Fibroblast of upper back skin (primary cell): ENCODE measurements around the gene ZFP14.
"Not testable (repeated sequence)": the region's sequence is repeated elsewhere in the genome, so short reads cannot be mapped to it uniquely, and the experiment has no call there.

Experiments
- DNase-seq: peaks from one replicate; pipeline ENCODE4 v3.0.0-alpha.2; 2013

Gene ZFP14

DNA sequence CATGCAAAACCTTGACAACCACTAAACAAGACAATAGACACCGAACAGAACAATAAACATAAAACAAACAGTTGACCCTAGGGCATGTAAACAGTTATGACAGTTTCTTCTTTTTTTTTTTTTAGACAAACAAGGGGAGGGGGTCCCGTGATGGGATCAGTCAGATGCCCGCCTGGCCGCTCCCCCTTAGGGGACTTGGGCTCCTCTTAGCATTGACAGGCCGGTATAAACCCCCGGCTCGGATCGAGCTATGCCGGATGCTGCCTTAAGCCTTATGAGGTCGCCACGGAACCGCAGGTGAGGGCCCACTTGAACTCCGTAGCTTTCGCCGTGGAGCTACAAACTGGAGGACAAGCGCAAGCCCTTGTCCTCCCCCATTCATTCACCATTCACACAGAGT, 49.5 kb downstream of the ZFP14 start:
- DNase-seq, result not testable (repeated sequence)

DNA sequence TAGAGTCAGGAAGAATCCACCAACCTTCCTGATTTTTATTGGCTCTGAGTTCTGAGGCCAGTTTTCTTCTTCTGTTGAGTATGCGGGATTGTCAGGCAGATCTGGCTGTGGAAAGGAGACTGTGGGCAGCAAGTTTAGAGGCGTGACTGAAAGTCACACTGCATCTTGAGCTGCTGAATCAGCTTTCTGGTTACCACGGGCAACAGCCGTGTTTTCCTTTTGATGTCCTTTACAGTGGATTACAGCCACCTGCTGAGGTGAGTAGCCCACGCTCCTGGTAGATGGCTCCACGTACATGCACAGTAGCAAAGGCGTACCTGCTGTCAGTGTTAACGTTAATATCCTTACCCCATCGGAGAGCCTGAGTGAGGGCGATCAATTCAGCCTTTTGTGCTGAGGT, 52.4 kb downstream of the ZFP14 start:
- not testable (repeated sequence) for DNase-seq

GRCh38 chr19:36315164-36315563, 63.8 kb downstream of the ZFP14 start:
- DNase-seq, result not testable (repeated sequence)

- not testable (repeated sequence) for DNase-seq
These were observed 64.9 kb downstream of the ZFP14 start for GRCh38 chr19:36314053-36314452.

GRCh38 chr19:36311098-36311760, 67.8 kb downstream of the ZFP14 start:
- DNase-seq, result not testable (repeated sequence)

- not testable (repeated sequence) for DNase-seq
These were observed 68.5 kb downstream of the ZFP14 start for GRCh38 chr19:36310416-36310990.

DNA sequence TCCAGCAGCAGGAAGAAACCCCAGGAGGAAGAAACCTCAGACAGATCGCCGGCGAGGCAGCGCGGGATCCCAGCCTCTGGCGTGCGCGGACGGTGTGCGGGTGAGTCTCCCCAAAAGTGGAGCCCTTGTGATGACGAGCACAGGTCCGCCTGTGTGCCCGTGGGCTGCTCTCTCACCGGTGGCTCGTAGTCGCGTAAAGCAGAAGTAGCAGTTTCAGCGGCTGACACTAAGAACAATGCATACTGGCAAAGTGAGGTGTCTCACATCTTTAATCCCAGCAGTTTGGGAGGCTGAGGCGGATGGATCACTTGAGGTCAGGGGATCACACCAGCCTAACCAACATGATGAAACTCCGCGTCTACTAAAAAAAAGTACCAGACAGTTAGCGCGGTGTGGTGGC, 69.2 kb downstream of the ZFP14 start:
- not testable (repeated sequence) for DNase-seq

- not testable (repeated sequence) for DNase-seq
These were observed 69.7 kb downstream of the ZFP14 start for GRCh38 chr19:36309309-36309708.

DNA sequence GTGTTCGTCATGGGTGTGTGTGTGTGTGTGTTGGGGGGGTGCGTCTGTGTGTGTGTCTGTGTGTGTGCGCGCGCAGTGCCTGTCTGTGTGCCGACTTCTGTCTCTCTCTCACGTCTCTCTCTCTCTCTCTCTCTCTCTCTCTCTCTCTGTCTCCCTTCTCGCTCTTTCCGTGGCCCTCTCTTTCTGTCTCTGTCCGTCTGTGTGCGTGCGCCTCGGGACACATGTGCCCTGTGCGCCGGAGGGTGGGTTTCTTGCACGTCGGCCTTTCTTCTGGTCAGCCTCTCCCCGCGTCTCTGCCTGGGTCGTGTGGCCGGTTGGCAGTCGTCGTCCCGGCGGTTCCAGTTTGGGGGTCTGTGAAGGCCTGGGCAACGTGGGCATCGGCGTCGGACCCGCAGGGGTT, 86.7 kb downstream of the ZFP14 start:
- DNase-seq, result not testable (repeated sequence)
